ENCODE data around the gene RAB7A. TPM values are rescaled to one million over a fixed set of nuclear protein-coding genes. Genes with fewer than 3 reads are reported as not detected.
A peak's percentile ranks its signal among the peaks of the same experiment; 100 is the strongest.

Gene RAB7A
- polyA plus RNA-seq, 3 donors: 192 to 261 (median 223) TPM

GRCh38 chr3:128735287-128735686, 9.3 kb downstream of the RAB7A start:
- Mint-ChIP-seq H3K27me3 (ENCODE audit: low read depth in 3 of 3) (no peaks in the 10 kb centered on the region), H3K4me3 (no peak overlapping the region), H3K27ac (peak overlapping the region in 4 of 7 donors; percentile 16 to 79 (median 34)), H3K9me3 (peaks cover 0 to 2% (median 0%) of the 10 kb centered on the region in 7 donors), H3K36me3 (peaks cover 5 to 46% of the 10 kb centered on the region in 2 donors), H3K4me1 (peaks cover 55% of the 10 kb centered on the region)
- H3K9ac ChIP-seq (ENCODE audit: insufficient read depth, low read length, poor library complexity, severe bottlenecking): no peak overlapping the region
- H3K4me1 ChIP-seq (ENCODE audit: control insufficient read depth in 1 of 2, insufficient read depth in 2 of 2, low read length in 2 of 2): peaks cover 9 to 23% of the 10 kb centered on the region in 2 donors
- no peak overlapping the region for H2AFZ ChIP-seq (ENCODE audit: insufficient read depth, low read depth, low read length, poor library complexity, severe bottlenecking)
- DNase-seq: no peak
- H3K27ac ChIP-seq (ENCODE audit: low read depth in 1 of 2, low read length in 2 of 2): peak overlapping the region in 1 of 2 donors; percentile 3
- peaks cover 100% of the 10 kb centered on the region for H3K79me2 ChIP-seq (ENCODE audit: insufficient read depth, low read length)
- no peaks in the 10 kb centered on the region for H3K9me3 ChIP-seq (replicated peaks in 1 of 2; ENCODE audit: control insufficient read depth in 1 of 2, insufficient read depth in 1 of 2, low read length in 2 of 2)
- H3K27me3 ChIP-seq (ENCODE audit: control insufficient read depth in 2 of 2, insufficient read depth in 2 of 2, low read length in 2 of 2): no peaks in the 10 kb centered on the region
- H3K4me3 ChIP-seq (replicated peaks in 1 of 3; ENCODE audit: low read depth in 2 of 3, low read length in 3 of 3): no peak overlapping the region
- H3K36me3 ChIP-seq (replicated peaks in 1 of 2; ENCODE audit: control insufficient read depth in 1 of 2, insufficient read depth in 2 of 2, low read length in 2 of 2): peaks cover 0 to 15% of the 10 kb centered on the region in 2 donors
- peaks cover 100% of the 10 kb centered on the region for H4K20me1 ChIP-seq (ENCODE audit: insufficient read depth, low read length)
- H3K4me2 ChIP-seq (replicated peaks; ENCODE audit: extremely low read depth, low read length, poor library complexity, severe bottlenecking): no peak overlapping the region
- no peak for TF ChIP-seq CTCF (IDR thresholded peaks at IDR 0.05)
- intact Hi-C loops (cut with micrococcal nuclease): loop anchor here in 1 of 2 donors (10.0 kb wide), 1 partner anchor 50 kb away; no protein-coding TSS in a partner anchor

- Histone ChIP-seq H2AFZ (ENCODE audit: insufficient read depth, low read depth, low read length, poor library complexity, severe bottlenecking) (no peak overlapping the region), H3K4me3 (replicated peaks in 1 of 3; ENCODE audit: low read depth in 2 of 3, low read length in 3 of 3) (no peak overlapping the region), H3K4me2 (replicated peaks; ENCODE audit: extremely low read depth, low read length, poor library complexity, severe bottlenecking) (no peak overlapping the region), H3K27me3 (ENCODE audit: control insufficient read depth in 2 of 2, insufficient read depth in 2 of 2, low read length in 2 of 2) (no peaks in the 10 kb centered on the region), H3K9ac (ENCODE audit: insufficient read depth, low read length, poor library complexity, severe bottlenecking) (no peak overlapping the region), H3K4me1 (ENCODE audit: control insufficient read depth in 1 of 2, insufficient read depth in 2 of 2, low read length in 2 of 2) (peaks cover 3 to 17% of the 10 kb centered on the region in 2 donors), H3K36me3 (replicated peaks in 1 of 2; ENCODE audit: control insufficient read depth in 1 of 2, insufficient read depth in 2 of 2, low read length in 2 of 2) (peaks cover 0 to 15% of the 10 kb centered on the region in 2 donors), H3K9me3 (replicated peaks in 1 of 2; ENCODE audit: control insufficient read depth in 1 of 2, insufficient read depth in 1 of 2, low read length in 2 of 2) (no peaks in the 10 kb centered on the region), H3K27ac (ENCODE audit: low read depth in 1 of 2, low read length in 2 of 2) (peak overlapping the region in 1 of 2 donors; percentile 3), H4K20me1 (ENCODE audit: insufficient read depth, low read length) (peaks cover 99% of the 10 kb centered on the region), H3K79me2 (ENCODE audit: insufficient read depth, low read length) (peaks cover 100% of the 10 kb centered on the region)
- no peak for TF ChIP-seq CTCF (IDR thresholded peaks at IDR 0.05)
- H3K36me3 Mint-ChIP-seq: peaks cover 9 to 43% of the 10 kb centered on the region in 2 donors
- peaks cover 52% of the 10 kb centered on the region for H3K4me1 Mint-ChIP-seq
- no peaks in the 10 kb centered on the region for H3K27me3 Mint-ChIP-seq (ENCODE audit: low read depth in 3 of 3)
- DNase-seq: no peak
- WGBS (ENCODE audit: insufficient coverage): 80% methylated on average over 1 of the region's 2 CpGs
- intact Hi-C loops (cut with micrococcal nuclease): loop anchor here in 1 of 2 donors (10.0 kb wide), 1 partner anchor 51 kb away; no protein-coding TSS in a partner anchor
- H3K27ac Mint-ChIP-seq: peak overlapping the region in 3 of 7 donors; percentile 25 to 74 (median 43)
- H3K9me3 Mint-ChIP-seq: peaks cover 0 to 2% (median 0%) of the 10 kb centered on the region in 7 donors
- no peak overlapping the region for H3K4me3 Mint-ChIP-seq
These were observed 9.9 kb downstream of the RAB7A start for GRCh38 chr3:128735884-128736283.

Measured in CD14-positive monocyte (primary cell).